AG04450 (cell line): ENCODE results near the gene TMEM116. TPM values are rescaled to one million over a fixed set of nuclear protein-coding genes. Genes with fewer than 3 reads are reported as not detected.
"Not testable (repeated sequence)": the region's sequence is repeated elsewhere in the genome, so short reads cannot be mapped to it uniquely, and the experiment has no call there.

Source experiments
- CTCF ChIA-PET: fragments of 300-600, 350-600 bp; formaldehyde crosslinking; extraction: SDS; loops from one replicate; lab custom pipeline; 2022; ENCODE audit warnings: antibody characterized with exemption, inconsistent platforms; lab: Charles Lee
- POLR2A ChIA-PET: fragments of 350-600 bp; formaldehyde crosslinking; extraction: SDS; loops from one replicate; lab custom pipeline; 2021; ENCODE audit warnings: antibody characterized with exemption, inconsistent platforms; lab: Yijun Ruan, JAX
- DNase-seq: peaks from one replicate; pipeline ENCODE4 v3.0.0-alpha.2; 2011; ENCODE audit warnings: low read depth, low spot score
- H3K27ac ChIP-seq: one replicate; pipeline ENCODE4 v1.5.1; 2012; ENCODE audit warnings: low read depth, low read length, control low read depth
- H3K27me3 ChIP-seq: one replicate; pipeline ENCODE4 v1.6.0; 2012; ENCODE audit warnings: low read length; ENCODE audit not compliant: control insufficient read depth, insufficient read depth
- H3K4me3 ChIP-seq: 2 replicates; pipeline ENCODE4 v1.5.1; 2011; ENCODE audit warnings: mild to moderate bottlenecking, low read depth, low read length, control low read depth
- H3K9me3 ChIP-seq: 2 replicates; pipeline ENCODE4 v1.5.1; 2012; ENCODE audit warnings: low read length; ENCODE audit not compliant: control insufficient read depth, insufficient read depth
- CTCF ChIP-seq: IDR thresholded peaks from 2 replicates; pipeline ENCODE4 v1.5.1; 2011; ENCODE audit warnings: low read depth, low read length, control low read depth, inconsistent platforms
- polyA plus RNA-seq: library from polyadenylated mRNA; depleted of rRNA; stranded (reverse); fragments of >200 nt; gene quantifications from 2 replicates; pipeline ENCODE4 v1.2.3, GENCODE V29; 2011

Gene TMEM116
- polyA plus RNA-seq, 1 experiment = 11.1 TPM

- Histone ChIP-seq H3K27me3 (no peaks in the 10 kb centered on the region), H3K9me3 (peaks cover 19% of the 10 kb centered on the region), H3K4me3 (no peak overlapping the region), H3K27ac (no peak overlapping the region)
- TF ChIP-seq CTCF = no peak
- POLR2A ChIA-PET = no interaction called here
- DNase-seq = no peak
- CTCF ChIA-PET = interaction anchor here (0.7 kb wide), 1 partner anchor 381 kb away, joined by 4 read pairs; no protein-coding TSS in a partner anchor
These were observed 41.2 kb downstream of the TMEM116 start for GRCh38 chr12:111971800-111972199.

GRCh38 chr12:111964935-111965334 is 48.0 kb downstream of the TMEM116 start:
- no peaks in the 10 kb centered on the region for H3K27me3 ChIP-seq
- DNase-seq = no peak
- POLR2A ChIA-PET = no interaction called here
- no peak for TF ChIP-seq CTCF
- no peak overlapping the region for H3K4me3 ChIP-seq
- CTCF ChIA-PET = no interaction called here
- H3K9me3 ChIP-seq = peaks cover 9% of the 10 kb centered on the region
- H3K27ac ChIP-seq = no peak overlapping the region

- POLR2A ChIA-PET, CTCF ChIA-PET: not testable (repeated sequence)
These were observed 53.4 kb downstream of the TMEM116 start for GRCh38 chr12:111959518-111959917.

DNA sequence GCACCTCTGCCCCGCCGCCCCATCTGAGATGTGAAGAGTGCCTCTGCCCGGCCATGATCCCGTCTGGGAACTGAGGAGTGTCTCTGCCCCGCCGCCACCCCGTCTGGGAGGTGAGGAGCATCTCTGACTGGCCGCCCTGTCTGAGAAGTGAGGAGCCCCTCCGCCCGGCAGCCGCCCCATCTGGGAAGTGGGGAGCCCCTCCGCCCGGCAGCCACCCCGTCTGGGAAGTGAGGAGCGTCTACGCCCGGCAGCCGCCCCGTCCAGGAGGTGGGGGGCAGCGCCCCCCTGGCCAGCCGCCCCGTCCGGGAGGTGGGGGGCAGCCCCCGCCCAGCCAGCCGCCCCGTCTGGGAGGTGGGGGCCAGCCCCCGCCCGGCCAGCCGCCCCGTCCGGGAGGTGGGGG is 55.7 kb downstream of the TMEM116 start:
- POLR2A ChIA-PET, H3K27ac ChIP-seq, DNase-seq, CTCF ChIA-PET, H3K27me3 ChIP-seq, H3K4me3 ChIP-seq: not testable (repeated sequence)
- H3K9me3 ChIP-seq = peaks cover 11% of the 10 kb centered on the region

More at GRCh38 chr12:111959518-111959917, 53.4 kb downstream of the TMEM116 start:
- not testable (repeated sequence) for H3K27me3 ChIP-seq, H3K27ac ChIP-seq, H3K4me3 ChIP-seq, DNase-seq
- H3K9me3 ChIP-seq = peaks cover 11% of the 10 kb centered on the region

- ChIA-PET CTCF (interaction anchor here (0.6 kb wide), 1 partner anchor 10 kb away, joined by 13 read pairs; no protein-coding TSS in a partner anchor), POLR2A (no interaction called here)
- no peak for DNase-seq
- H3K27me3 ChIP-seq = no peaks in the 10 kb centered on the region
- no peak overlapping the region for H3K4me3 ChIP-seq
- H3K27ac ChIP-seq = no peak overlapping the region
- no peak for TF ChIP-seq CTCF
- peaks cover 11% of the 10 kb centered on the region for H3K9me3 ChIP-seq
These were observed 58.0 kb downstream of the TMEM116 start for GRCh38 chr12:111954969-111955368.

DNA sequence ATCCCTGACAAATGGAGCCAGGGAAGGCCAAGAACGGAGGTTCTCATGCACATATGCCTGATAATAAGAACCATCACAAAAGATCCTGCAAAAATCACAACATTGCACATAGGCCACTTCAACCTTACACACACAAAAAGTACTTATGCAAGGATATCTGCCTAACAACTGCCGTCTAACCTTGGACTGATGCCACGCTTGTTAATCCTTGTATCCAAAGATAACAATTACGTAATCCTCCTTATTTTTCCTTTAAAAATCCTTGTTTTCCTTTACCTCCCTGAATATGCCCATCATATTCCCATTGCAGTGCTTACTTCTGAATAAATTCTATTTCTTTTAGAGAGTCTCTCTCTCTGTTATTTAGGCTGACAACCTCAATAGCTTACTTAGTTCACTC is 59.5 kb downstream of the TMEM116 start:
- ChIA-PET POLR2A (no interaction called here), CTCF (interaction anchor here (0.6 kb wide), 1 partner anchor 11 kb away, joined by 6 read pairs; no protein-coding TSS in a partner anchor)
- no peak overlapping the region for H3K27ac ChIP-seq
- peaks cover 11% of the 10 kb centered on the region for H3K9me3 ChIP-seq
- H3K4me3 ChIP-seq = no peak overlapping the region
- no peaks in the 10 kb centered on the region for H3K27me3 ChIP-seq
- no peak for DNase-seq
- TF ChIP-seq CTCF = no peak

GRCh38 chr12:111952084-111952787 is 60.7 kb downstream of the TMEM116 start:
- H3K27me3 ChIP-seq, H3K4me3 ChIP-seq, DNase-seq, POLR2A ChIA-PET, H3K27ac ChIP-seq: not testable (repeated sequence)
- peaks cover 11% of the 10 kb centered on the region for H3K9me3 ChIP-seq
- CTCF ChIA-PET = interaction anchor here (1.5 kb wide), 1 partner anchor 61 kb away, joined by 3 read pairs; the partner anchor contains the start of gene TMEM116

- H3K27me3 ChIP-seq, DNase-seq, H3K4me3 ChIP-seq, H3K27ac ChIP-seq, CTCF ChIA-PET, POLR2A ChIA-PET, H3K9me3 ChIP-seq: not testable (repeated sequence)
These were observed 61.8 kb downstream of the TMEM116 start for GRCh38 chr12:111950961-111951676.
